GM12874 (cell line): ENCODE measurements around the gene MAGEB10.

Experiments used
- CTCF ChIP-seq: IDR thresholded peaks from 2 replicates; pipeline ENCODE4 v1.5.1; 2011; ENCODE audit warnings: low read depth, mild to moderate bottlenecking, control low read depth, low read length, moderate library complexity; ENCODE audit not compliant: insufficient read depth

MAGEB10 gene

GRCh38 chrX:27815209-27815608 lies 7.4 kb downstream of the MAGEB10 start:
- TF ChIP-seq CTCF = no peak

DNA sequence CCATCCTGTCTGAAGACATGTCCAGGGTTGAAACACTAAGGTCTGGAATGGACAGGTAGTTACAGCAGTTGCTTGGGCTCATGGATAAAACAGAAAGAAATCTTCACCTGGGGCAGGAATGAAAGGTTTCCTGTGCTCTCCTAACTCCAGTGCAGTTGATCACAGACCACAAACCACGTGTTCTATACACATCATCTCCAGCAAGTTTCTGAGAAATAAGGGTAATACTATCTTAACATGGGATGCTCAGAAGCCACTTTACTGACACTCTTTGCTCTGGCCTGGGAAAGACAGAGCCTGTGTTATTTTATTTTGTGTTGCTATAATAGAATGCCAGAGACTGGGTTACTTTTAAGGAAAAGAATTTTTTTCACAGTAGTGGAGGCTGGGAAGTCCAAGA lies 16.0 kb downstream of the MAGEB10 start:
- no peak for TF ChIP-seq CTCF

DNA sequence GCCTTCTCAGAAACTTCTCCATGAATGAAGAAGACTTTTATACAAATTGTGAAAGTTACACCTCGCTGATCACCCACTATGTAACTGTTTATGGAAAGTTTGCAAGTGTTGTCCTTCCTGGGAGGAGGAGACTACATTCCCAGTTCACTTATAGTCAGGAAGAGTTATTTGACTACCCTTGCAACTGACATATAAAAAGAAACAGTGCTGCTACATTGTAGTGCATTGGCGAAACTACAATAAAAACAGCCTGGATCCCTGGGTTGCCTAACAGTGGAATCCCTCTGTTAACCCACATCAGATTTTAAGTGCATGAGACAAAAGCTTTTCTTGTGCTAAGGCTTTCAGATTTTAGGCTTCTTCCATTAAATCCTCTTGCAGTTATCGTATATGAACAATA lies 30.4 kb downstream of the MAGEB10 start:
- no peak for TF ChIP-seq CTCF

GRCh38 chrX:27840881-27841280 lies 33.1 kb downstream of the MAGEB10 start:
- no peak for TF ChIP-seq CTCF

- TF ChIP-seq CTCF = no peak
Measured at GRCh38 chrX:27842859-27843258, 35.1 kb downstream of the MAGEB10 start.

- TF ChIP-seq CTCF = no peak
Measured at GRCh38 chrX:27860337-27860736, 52.5 kb downstream of the MAGEB10 start.

DNA sequence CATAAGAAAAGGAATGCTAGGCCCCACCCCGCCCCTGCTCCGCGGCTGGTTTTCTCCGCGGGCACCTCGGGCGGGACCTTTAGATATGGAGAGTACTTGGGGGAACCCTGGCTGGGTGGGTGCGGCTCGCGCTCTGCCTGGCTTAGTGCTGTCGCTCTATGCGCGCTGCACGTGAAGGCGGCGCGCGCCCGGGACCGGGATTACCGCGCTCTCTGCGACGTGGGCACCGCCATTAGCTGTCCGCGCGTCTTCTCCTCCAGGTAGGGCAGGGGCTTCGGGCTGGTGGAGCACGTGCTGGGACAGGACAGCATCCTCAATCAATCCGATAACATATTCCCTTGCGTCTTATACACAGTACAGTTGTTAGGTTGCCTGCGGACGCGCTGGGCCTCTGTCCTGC lies 56.0 kb downstream of the MAGEB10 start:
- no peak for TF ChIP-seq CTCF
